Measurements from ENCODE around the gene ANKMY1.

ANKMY1 gene

GRCh38 chr2:240445961-240446663 is 111.7 kb downstream of the ANKMY1 start:
- no peak for DNase-seq

- no peak for DNase-seq
Measured at GRCh38 chr2:240444464-240444863, 113.3 kb downstream of the ANKMY1 start.

GRCh38 chr2:240443891-240444301 is 113.9 kb downstream of the ANKMY1 start:
- no peak for DNase-seq

- no peak for DNase-seq
Measured at GRCh38 chr2:240442891-240443715, 114.7 kb downstream of the ANKMY1 start.

- no peak for DNase-seq
Measured at GRCh38 chr2:240441993-240442411, 115.8 kb downstream of the ANKMY1 start.

- no peak for DNase-seq
Measured at GRCh38 chr2:240441326-240441992, 116.3 kb downstream of the ANKMY1 start.

- no peak for DNase-seq
Measured at GRCh38 chr2:240440704-240441320, 117.0 kb downstream of the ANKMY1 start.

GRCh38 chr2:240440251-240440650 is 117.5 kb downstream of the ANKMY1 start:
- no peak for DNase-seq

GRCh38 chr2:240439698-240440151 is 118.1 kb downstream of the ANKMY1 start:
- DNase-seq = no peak

GRCh38 chr2:240438810-240439697 is 118.7 kb downstream of the ANKMY1 start:
- no peak for DNase-seq

GRCh38 chr2:240437861-240438809 is 119.7 kb downstream of the ANKMY1 start:
- DNase-seq = peak; percentile 59 to 64

GRCh38 chr2:240437551-240437860 is 120.3 kb downstream of the ANKMY1 start:
- DNase-seq = no peak

GRCh38 chr2:240436683-240437550 is 120.9 kb downstream of the ANKMY1 start:
- DNase-seq = no peak

GRCh38 chr2:240435948-240436682 is 121.7 kb downstream of the ANKMY1 start:
- no peak for DNase-seq

- DNase-seq = peak in 1 of 2 donors; percentile 49
Measured at GRCh38 chr2:240435457-240435947, 122.3 kb downstream of the ANKMY1 start, which contains the start of gene GPC1. Gene GPC1 (plus strand): TSS chr2:240435663. CDS start chr2:240435919, 256 bp downstream.

GRCh38 chr2:240434728-240435456 is 122.9 kb downstream of the ANKMY1 start:
- DNase-seq = peak; percentile 87 to 90

GRCh38 chr2:240433973-240434727 is 123.6 kb downstream of the ANKMY1 start:
- DNase-seq = no peak
